ENCODE results near the gene CTDP1.

- TF ChIP-seq POLR2AphosphoS5 (IDR thresholded peaks at IDR 0.05; ENCODE audit: low read depth, low read length) = no peak
- no peak for TF ChIP-seq FOXP2 (optimal IDR thresholded peaks at IDR 0.05; ENCODE audit: borderline replicate concordance, extremely low read depth, extremely low read length, insufficient read depth)
- TF ChIP-seq REST (IDR thresholded peaks at IDR 0.05; ENCODE audit: insufficient read depth in 1 of 2, low read depth in 2 of 2, low read length in 2 of 2) = no peak
These were observed 109.1 kb downstream of the CTDP1 start for GRCh38 chr18:79788734-79789085.
